ENCODE results near the gene JAKMIP1. TPM values are rescaled to one million over a fixed set of nuclear protein-coding genes. Genes with fewer than 3 reads are reported as not detected.
A peak's percentile ranks its signal among the peaks of the same experiment; 100 is the strongest.

The JAKMIP1 gene
- total RNA-seq, 1 donor from 2014 or later = 5.5 TPM

DNA sequence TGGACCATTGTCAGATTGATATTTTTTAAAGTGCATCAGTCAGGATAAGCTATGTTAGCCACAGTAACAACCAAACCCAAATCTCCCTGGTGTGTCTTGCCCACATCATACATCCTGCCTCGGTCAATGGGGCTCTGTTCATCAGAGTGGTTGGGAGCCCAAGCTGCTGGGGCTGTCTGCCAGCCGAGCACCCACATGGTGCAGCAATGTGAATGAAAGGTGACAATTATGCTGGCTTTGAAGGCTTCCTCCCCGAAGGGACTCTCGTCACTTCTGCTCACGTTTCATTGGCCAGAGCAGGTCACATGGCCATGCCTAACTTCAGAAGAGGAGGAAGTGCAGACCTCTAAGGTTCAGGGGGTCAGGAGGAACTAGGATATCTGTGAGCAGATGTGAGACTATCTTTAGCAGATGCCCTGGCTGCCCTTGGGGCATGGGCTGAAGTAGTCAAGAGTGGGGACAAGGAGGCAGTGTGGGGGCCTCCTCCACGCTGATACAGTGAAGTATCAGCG is 1.3 kb upstream of the JAKMIP1 start:
- no peak for DNase-seq (ENCODE audit: low spot score)
- no peak overlapping the region for H3K9ac ChIP-seq
- H3K36me3 Mint-ChIP-seq = no peaks in the 10 kb centered on the region
- no peaks in the 10 kb centered on the region for H3K36me3 ChIP-seq
- peaks cover 51% of the 10 kb centered on the region for H3K27me3 ChIP-seq
- no peak overlapping the region for H3K4me3 ChIP-seq
- H3K4me2 ChIP-seq = no peak overlapping the region
- TF ChIP-seq EZH2 (IDR thresholded peaks at IDR 0.05) = no peak
- no peak for TF ChIP-seq EZH2phosphoT487 (IDR thresholded peaks at IDR 0.05)
- TF ChIP-seq, protein P1, sequence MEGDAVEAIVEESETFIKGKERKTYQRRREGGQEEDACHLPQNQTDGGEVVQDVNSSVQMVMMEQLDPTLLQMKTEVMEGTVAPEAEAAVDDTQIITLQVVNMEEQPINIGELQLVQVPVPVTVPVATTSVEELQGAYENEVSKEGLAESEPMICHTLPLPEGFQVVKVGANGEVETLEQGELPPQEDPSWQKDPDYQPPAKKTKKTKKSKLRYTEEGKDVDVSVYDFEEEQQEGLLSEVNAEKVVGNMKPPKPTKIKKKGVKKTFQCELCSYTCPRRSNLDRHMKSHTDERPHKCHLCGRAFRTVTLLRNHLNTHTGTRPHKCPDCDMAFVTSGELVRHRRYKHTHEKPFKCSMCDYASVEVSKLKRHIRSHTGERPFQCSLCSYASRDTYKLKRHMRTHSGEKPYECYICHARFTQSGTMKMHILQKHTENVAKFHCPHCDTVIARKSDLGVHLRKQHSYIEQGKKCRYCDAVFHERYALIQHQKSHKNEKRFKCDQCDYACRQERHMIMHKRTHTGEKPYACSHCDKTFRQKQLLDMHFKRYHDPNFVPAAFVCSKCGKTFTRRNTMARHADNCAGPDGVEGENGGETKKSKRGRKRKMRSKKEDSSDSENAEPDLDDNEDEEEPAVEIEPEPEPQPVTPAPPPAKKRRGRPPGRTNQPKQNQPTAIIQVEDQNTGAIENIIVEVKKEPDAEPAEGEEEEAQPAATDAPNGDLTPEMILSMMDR (IDR thresholded peaks at IDR 0.05) = no peak
- H3K27me3 Mint-ChIP-seq (ENCODE audit: insufficient read depth, low read depth) = peaks cover 40% of the 10 kb centered on the region
- peaks cover 11% of the 10 kb centered on the region for H3K4me1 ChIP-seq
- H4K20me1 ChIP-seq (ENCODE audit: low read depth) = peaks cover 22% of the 10 kb centered on the region
- no peak overlapping the region for H2AFZ ChIP-seq (replicated peaks)
- H3K4me1 Mint-ChIP-seq = peaks cover 11% of the 10 kb centered on the region
- H3K9me3 Mint-ChIP-seq = peaks cover 7% of the 10 kb centered on the region
- H3K27ac ChIP-seq = no peak overlapping the region
- no peak overlapping the region for H3K27ac Mint-ChIP-seq
- H3K9me3 ChIP-seq (ENCODE audit: low read depth) = no peaks in the 10 kb centered on the region
- no peaks in the 10 kb centered on the region for H3K79me2 ChIP-seq (ENCODE audit: low read depth)
- H3K4me3 Mint-ChIP-seq = peak overlapping the region; percentile 81
- H3F3A ChIP-seq (ENCODE audit: low read depth) = peaks cover 19% of the 10 kb centered on the region

GRCh38 chr4:6200922-6201362 is 593 bp upstream of the JAKMIP1 start:
- H3K4me3 ChIP-seq = peak overlapping the region; percentile 87
- peak overlapping the region; percentile 100 for H3K4me2 ChIP-seq
- no peaks in the 10 kb centered on the region for H3K36me3 ChIP-seq
- no peaks in the 10 kb centered on the region for H3K36me3 Mint-ChIP-seq
- no peaks in the 10 kb centered on the region for H3K79me2 ChIP-seq (ENCODE audit: low read depth)
- H3K27me3 ChIP-seq = peaks cover 51% of the 10 kb centered on the region
- no peaks in the 10 kb centered on the region for H3K9me3 ChIP-seq (ENCODE audit: low read depth)
- H3K27ac Mint-ChIP-seq = no peak overlapping the region
- H3K9me3 Mint-ChIP-seq = peaks cover 7% of the 10 kb centered on the region
- H3F3A ChIP-seq (ENCODE audit: low read depth) = peaks cover 19% of the 10 kb centered on the region
- H3K4me1 Mint-ChIP-seq = peaks cover 11% of the 10 kb centered on the region
- H4K20me1 ChIP-seq (ENCODE audit: low read depth) = peaks cover 22% of the 10 kb centered on the region
- no peak overlapping the region for H3K9ac ChIP-seq
- peaks cover 44% of the 10 kb centered on the region for H3K27me3 Mint-ChIP-seq (ENCODE audit: insufficient read depth, low read depth)
- H3K4me3 Mint-ChIP-seq = peak overlapping the region; percentile 81
- DNase-seq (ENCODE audit: low spot score) = no peak
- peaks cover 17% of the 10 kb centered on the region for H3K4me1 ChIP-seq
- no peak overlapping the region for H3K27ac ChIP-seq
- TF ChIP-seq EZH2 (IDR thresholded peaks at IDR 0.05) = no peak
- TF ChIP-seq, protein P1 (IDR thresholded peaks at IDR 0.05) = no peak
- TF ChIP-seq EZH2phosphoT487 (IDR thresholded peaks at IDR 0.05) = no peak
- peak overlapping the region; percentile 95 for H2AFZ ChIP-seq (replicated peaks)

DNA sequence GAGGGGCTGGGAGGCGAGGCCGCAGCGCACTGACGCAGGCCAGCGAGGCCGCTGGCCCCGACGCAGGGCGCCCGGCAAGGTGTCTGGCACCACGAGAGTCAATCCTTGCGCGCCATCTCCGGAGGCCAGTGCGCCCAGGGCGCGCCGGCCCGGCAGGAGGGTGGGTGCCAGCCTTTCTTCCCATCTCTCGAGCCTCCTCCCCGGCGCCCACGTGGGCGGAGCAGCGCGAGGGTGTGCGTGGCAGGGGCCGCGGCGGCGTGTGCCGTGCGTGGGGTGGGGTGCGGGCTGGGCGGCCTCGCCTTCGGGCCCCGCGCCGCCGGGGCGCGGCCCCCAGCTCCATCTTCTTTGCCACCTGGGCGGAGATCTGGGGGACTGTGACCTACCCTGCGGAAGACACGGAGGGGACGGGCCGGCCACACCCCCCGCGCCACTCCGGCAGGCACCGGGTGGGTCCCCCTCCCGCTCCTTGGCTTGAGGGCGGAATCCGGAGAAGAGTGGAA is 877 bp downstream of the JAKMIP1 start:
- Mint-ChIP-seq H3K9me3 (peaks cover 7% of the 10 kb centered on the region), H3K27me3 (ENCODE audit: insufficient read depth, low read depth) (peaks cover 38% of the 10 kb centered on the region), H3K27ac (no peak overlapping the region), H3K36me3 (no peaks in the 10 kb centered on the region), H3K4me1 (peaks cover 11% of the 10 kb centered on the region), H3K4me3 (peak overlapping the region; percentile 80)
- H4K20me1 ChIP-seq (ENCODE audit: low read depth) = peaks cover 22% of the 10 kb centered on the region
- H3K27me3 ChIP-seq = peaks cover 51% of the 10 kb centered on the region
- peak; percentile 27 for DNase-seq (ENCODE audit: low spot score)
- TF ChIP-seq, protein P1 (IDR thresholded peaks at IDR 0.05) = no peak
- peak; percentile 53 for TF ChIP-seq EZH2 (IDR thresholded peaks at IDR 0.05)
- TF ChIP-seq EZH2phosphoT487 (IDR thresholded peaks at IDR 0.05) = no peak
- no peak overlapping the region for H3K9ac ChIP-seq
- H3K27ac ChIP-seq = no peak overlapping the region
- H3K4me1 ChIP-seq = peaks cover 22% of the 10 kb centered on the region
- no peaks in the 10 kb centered on the region for H3K36me3 ChIP-seq
- no peaks in the 10 kb centered on the region for H3K79me2 ChIP-seq (ENCODE audit: low read depth)
- H3K9me3 ChIP-seq (ENCODE audit: low read depth) = no peaks in the 10 kb centered on the region
- peak overlapping the region; percentile 100 for H3K4me2 ChIP-seq
- H2AFZ ChIP-seq (replicated peaks) = no peak overlapping the region
- peaks cover 19% of the 10 kb centered on the region for H3F3A ChIP-seq (ENCODE audit: low read depth)
- H3K4me3 ChIP-seq = peak overlapping the region; percentile 87

Measured in neural progenitor cell (in vitro differentiated cells).